A673 (cell line): Measurements from ENCODE around the gene PSMA7. TPM values are rescaled to one million over a fixed set of nuclear protein-coding genes. Genes with fewer than 3 reads are reported as not detected.

ENCODE experiments used
- Bru-seq: library from RNA; stranded (reverse); fragments of 400-500 nt; gene quantifications from one replicate; lab custom pipeline; 2021; lab: Mats Ljungman, UMichigan
- BruChase-seq, 2 experiments: library from RNA; stranded (reverse); fragments of 400-500 nt; gene quantifications; one replicate each; lab custom pipeline; 2021; lab: Mats Ljungman, UMichigan
- BruUV-seq: library from RNA; stranded (reverse); fragments of 400-500 nt; replicated peaks from 2 replicates; lab custom pipeline; 2021; lab: Mats Ljungman, UMichigan
- CTCF ChIA-PET: fragments of 300-600 bp; sonication (Branson Sonifier 250); formaldehyde crosslinking; loops from one replicate; lab custom pipeline; 2022; ENCODE audit warnings: antibody characterized with exemption; lab: Charles Lee
- POLR2A ChIA-PET: fragments of 300-600 bp; sonication (Branson Sonifier 250); formaldehyde crosslinking; loops from one replicate; lab custom pipeline; 2022; ENCODE audit warnings: antibody characterized with exemption; ENCODE audit not compliant: low non-redundant PET; lab: Charles Lee
- DNase-seq: peaks from one replicate; pipeline ENCODE4 v3.0.0-alpha.2; 2015; ENCODE audit warnings: low spot score
- H3K27ac ChIP-seq: fragments of 200-600 bp; sonication (generic); 2 replicates; pipeline ENCODE4 v1.5.1; 2016; ENCODE audit warnings: mixed run types, low read depth, mild to moderate bottlenecking, mixed read lengths, antibody characterized with exemption, low read length; ENCODE audit not compliant: poor library complexity, severe bottlenecking
- H3K27me3 ChIP-seq: fragments of 200-600 bp; sonication (generic); replicated peaks from 2 replicates; pipeline ENCODE4 v1.6.1; 2017; ENCODE audit warnings: mixed run types, low read depth, mild to moderate bottlenecking, mixed read lengths, antibody characterized with exemption, low read length; ENCODE audit not compliant: insufficient read depth, poor library complexity
- H3K36me3 ChIP-seq: fragments of 200-600 bp; sonication (generic); 2 replicates; pipeline ENCODE4 v1.6.1; 2016; ENCODE audit warnings: mixed run types, mild to moderate bottlenecking, mixed read lengths, antibody characterized with exemption, low read length; ENCODE audit not compliant: insufficient read depth, poor library complexity, severe bottlenecking
- H3K4me1 ChIP-seq: fragments of 200-600 bp; sonication (generic); 2 replicates; pipeline ENCODE4 v1.6.1; 2017; ENCODE audit warnings: mixed run types, mild to moderate bottlenecking, mixed read lengths, antibody characterized with exemption, low read length; ENCODE audit not compliant: insufficient read depth, poor library complexity, severe bottlenecking
- H3K4me3 ChIP-seq: fragments of 200-600 bp; sonication (generic); 2 replicates; pipeline ENCODE4 v1.5.1; 2016; ENCODE audit warnings: low read depth, mixed run types, mild to moderate bottlenecking, mixed read lengths, low read length; ENCODE audit not compliant: poor library complexity, severe bottlenecking
- H3K9me3 ChIP-seq: fragments of 200-600 bp; sonication (generic); 2 replicates; pipeline ENCODE4 v1.6.1; 2016; ENCODE audit warnings: mixed run types, low read depth, mild to moderate bottlenecking, mixed read lengths, antibody characterized with exemption, low read length; ENCODE audit not compliant: poor library complexity, severe bottlenecking
- CTCF ChIP-seq: fragments of 300-800, 200-600 bp; sonication (generic); conservative IDR thresholded peaks from 2 replicates; pipeline ENCODE4 v1.5.1; 2017; ENCODE audit warnings: low read depth, mild to moderate bottlenecking, antibody characterized with exemption, low read length, moderate library complexity, mixed read lengths
- EZH2 ChIP-seq: fragments of 200-600 bp; sonication (generic); IDR thresholded peaks from 2 replicates; pipeline ENCODE4 v1.6.1; 2017; ENCODE audit warnings: borderline replicate concordance, low read depth, mild to moderate bottlenecking, mixed read lengths, antibody characterized with exemption, low read length; ENCODE audit not compliant: poor library complexity, severe bottlenecking
- intact Hi-C: fragments of 100-400 bp; cut with micrococcal nuclease; formaldehyde crosslinking; loops from one replicate; pipeline ENCODE4 v1.10.0; 2022; ENCODE audit not compliant: unreplicated experiment
- long read RNA-seq: library from polyadenylated mRNA; stranded (forward); transcript quantifications from one replicate; pipeline ENCODE4 v2.0.0, GENCODE V29; 2022
- total RNA-seq: library from RNA; stranded (reverse); gene quantifications from 2 replicates; pipeline ENCODE4 v1.2.3, GENCODE V29; 2021

PSMA7 gene
- total RNA-seq (555 and 593 TPM in 2 replicates), Bru-seq, nascent RNA (percentile 96 among the genes with signal in this experiment), BruChase-seq, experiment 1, labeled RNA remaining after a 2-hour chase (percentile 89 among the genes with signal in this experiment), BruChase-seq, experiment 2, labeled RNA remaining after a 6-hour chase (percentile 96 among the genes with signal in this experiment)
- long read RNA-seq, transcript PSMA7-203 (7 exons, 996 nt), result minor isoform, 1,019 of 2,126 reads
- long read RNA-seq, transcript PSMA7-205 (7 exons, 1,023 nt), result minor isoform, 6 of 2,126 reads
- long read RNA-seq, transcript PSMA7-206 (4 exons, 548 nt), result major isoform, 1,050 of 2,126 reads
- long read RNA-seq, partial matches to known transcripts, result 10 of 2,126 reads
- long read RNA-seq, other reads (novel, unspliced or antisense), result 38 of 2,126 reads

DNA sequence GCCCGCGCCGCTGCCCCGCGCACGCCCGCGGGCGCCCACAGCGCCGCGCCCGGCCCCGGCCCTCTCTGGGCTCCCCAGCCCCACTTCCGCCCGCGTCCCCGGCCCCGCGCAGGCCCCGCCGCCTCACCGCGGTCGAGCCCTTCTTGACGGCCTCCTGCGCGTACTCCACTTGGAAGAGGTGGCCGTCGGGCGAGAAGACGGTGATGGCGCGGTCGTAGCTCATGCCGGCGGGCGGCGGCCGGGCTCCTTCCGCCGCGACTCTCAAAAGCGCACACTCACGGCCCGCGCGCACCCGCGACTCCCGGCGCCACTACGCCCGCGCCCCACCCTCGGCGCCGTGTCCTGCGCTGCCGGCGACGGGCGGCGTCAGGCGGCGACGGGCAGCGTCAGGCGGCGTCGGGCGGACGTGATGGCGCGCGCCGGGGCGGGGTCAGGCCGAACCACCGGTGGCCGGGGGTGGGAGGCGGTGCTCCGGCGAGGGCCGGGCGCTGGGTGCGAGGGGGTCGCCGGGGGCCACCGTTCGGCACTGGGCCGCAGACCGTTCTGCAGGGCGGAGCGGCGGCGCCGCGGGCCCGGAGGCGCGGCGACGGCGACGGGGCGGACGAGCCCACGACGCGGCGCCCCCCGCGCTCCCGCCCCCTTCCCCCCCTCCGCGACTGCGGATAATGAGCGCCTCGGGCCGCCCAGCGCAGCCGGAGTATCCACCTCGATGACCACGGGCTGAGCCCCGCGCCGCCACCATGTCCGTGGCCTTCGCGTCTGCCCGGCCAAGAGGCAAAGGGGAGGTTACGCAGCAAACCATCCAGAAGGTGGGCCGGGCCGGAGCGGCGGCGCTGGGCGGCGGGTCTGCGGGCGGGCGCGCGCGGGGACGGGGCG is at the start of gene PSMA7, which contains the start of gene SS18L1:
Gene PSMA7 (minus strand): TSS at position 314 of the 876 bp plus-strand sequence. CDS start 91 bp downstream, at position 223.
Gene SS18L1 (plus strand): TSS at position 689 of the 876 bp plus-strand sequence. CDS start 52 bp downstream, at position 741.
- intact Hi-C loops, result no loop called here
- Histone ChIP-seq H3K36me3 (peaks cover 31% of the 10 kb centered on the region), H3K9me3 (no peaks in the 10 kb centered on the region), H3K4me3 (peak within 1 kb of the TSS; percentile 91), H3K4me1 (peaks cover 4% of the 10 kb centered on the region), H3K27me3 (no peaks in the 10 kb centered on the region), H3K27ac (peak within 1 kb of the TSS; percentile 95)
- ChIA-PET POLR2A (no interaction called here), CTCF (no interaction called here)
- TF ChIP-seq EZH2, result no peak
- DNase-seq, result peak; percentile 95
- no TSS peak for BruUV-seq

- H3K4me1 ChIP-seq, result no peaks in the 10 kb centered on the region
- intact Hi-C loops, result no loop called here
- no peak for TF ChIP-seq EZH2
- no peak for TF ChIP-seq CTCF
- no peak overlapping the region for H3K27ac ChIP-seq
- no peaks in the 10 kb centered on the region for H3K9me3 ChIP-seq
- H3K27me3 ChIP-seq, result no peaks in the 10 kb centered on the region
- ChIA-PET POLR2A (no interaction called here), CTCF (no interaction called here)
- peaks cover 33% of the 10 kb centered on the region for H3K36me3 ChIP-seq
- H3K4me3 ChIP-seq, result no peak overlapping the region
- BruUV-seq, result no TSS peak
- no peak for DNase-seq
These were observed 49.4 kb upstream of the PSMA7 start for GRCh38 chr20:62192635-62193034.

DNA sequence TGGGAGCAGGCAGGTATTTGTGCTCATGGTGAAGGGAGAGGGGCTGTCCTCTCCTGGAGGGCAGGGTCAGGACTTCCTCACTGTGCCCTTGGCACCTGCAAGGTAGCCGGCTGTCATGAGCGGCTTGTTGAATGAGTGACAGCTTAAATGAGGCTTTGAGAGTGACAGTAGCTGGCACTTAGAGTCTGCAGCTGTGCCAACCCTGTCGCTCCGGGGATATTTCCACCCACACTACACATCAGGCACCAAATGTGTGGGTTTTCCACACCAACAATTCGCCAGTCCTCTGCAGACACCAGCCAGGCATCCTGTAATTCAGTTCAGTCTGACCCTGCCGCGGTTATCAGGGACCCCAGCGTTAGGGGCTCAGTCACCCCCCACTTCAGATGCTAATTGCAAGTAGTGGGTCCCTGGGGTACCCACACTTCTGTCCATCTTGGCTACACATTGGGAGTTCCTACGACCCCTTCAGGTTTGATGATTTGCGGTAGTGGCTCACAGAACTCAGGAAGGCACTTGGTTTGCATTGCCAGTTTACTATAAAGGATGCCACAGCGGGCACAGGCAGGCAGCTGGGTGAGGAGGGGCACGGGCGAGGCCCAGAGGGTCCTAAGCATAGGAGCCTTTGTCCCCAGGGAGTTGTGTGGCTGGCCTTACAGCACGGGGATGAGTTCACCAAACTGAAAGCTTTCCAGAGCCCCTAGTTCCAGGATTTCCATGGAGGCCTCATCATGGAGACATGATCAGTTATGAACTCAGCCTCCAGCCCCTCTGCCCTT is 48.8 kb upstream of the PSMA7 start:
- TF ChIP-seq CTCF (no peak), EZH2 (no peak)
- H3K4me1 ChIP-seq, result no peaks in the 10 kb centered on the region
- DNase-seq, result no peak

More for the DNA sequence above, 48.8 kb upstream of the PSMA7 start:
- ChIA-PET CTCF (no interaction called here), POLR2A (no interaction called here)
- Histone ChIP-seq H3K27ac (no peak overlapping the region), H3K4me3 (no peak overlapping the region), H3K36me3 (peaks cover 28% of the 10 kb centered on the region), H3K9me3 (no peaks in the 10 kb centered on the region), H3K27me3 (no peaks in the 10 kb centered on the region)
- no TSS peak for BruUV-seq
- intact Hi-C loops, result no loop called here
